ENCODE measurements around the gene RBM8A.
"Not testable (repeated sequence)": the region's sequence is repeated elsewhere in the genome, so short reads cannot be mapped to it uniquely, and the experiment has no call there.

Gene RBM8A

DNA sequence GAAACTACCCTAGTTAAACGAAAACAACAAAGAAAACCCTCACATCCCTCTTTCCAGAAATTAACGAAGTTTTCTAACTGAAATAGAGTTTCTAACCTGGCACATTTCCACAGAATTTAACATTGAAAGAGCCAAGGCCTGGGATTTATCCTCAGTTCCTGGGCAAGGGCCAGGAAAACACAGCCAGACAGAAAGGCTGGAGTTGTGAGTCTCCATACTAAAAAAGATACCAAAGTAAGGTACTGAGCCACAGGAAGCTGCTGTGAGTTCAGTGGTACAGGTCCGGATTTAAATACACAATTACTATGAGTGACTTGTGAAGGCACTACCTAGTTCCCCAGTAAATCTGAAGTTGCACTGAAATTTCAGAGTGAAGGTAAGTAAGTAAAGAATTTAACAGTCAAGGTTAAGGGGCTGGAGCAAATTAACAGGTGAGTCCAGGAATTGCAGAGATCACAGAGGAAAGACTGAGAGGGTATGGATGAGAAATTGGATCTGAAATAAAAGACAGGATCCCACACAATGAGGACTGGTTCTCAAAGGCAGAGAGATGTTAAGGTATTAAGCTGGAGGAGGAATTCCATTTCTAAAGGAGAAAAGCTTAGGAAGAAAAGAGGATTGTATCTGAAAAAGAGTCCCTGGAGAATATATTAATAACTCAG lies 29.6 kb upstream of the RBM8A start:
- DNase-seq (ENCODE audit: low read depth): no peak

DNA sequence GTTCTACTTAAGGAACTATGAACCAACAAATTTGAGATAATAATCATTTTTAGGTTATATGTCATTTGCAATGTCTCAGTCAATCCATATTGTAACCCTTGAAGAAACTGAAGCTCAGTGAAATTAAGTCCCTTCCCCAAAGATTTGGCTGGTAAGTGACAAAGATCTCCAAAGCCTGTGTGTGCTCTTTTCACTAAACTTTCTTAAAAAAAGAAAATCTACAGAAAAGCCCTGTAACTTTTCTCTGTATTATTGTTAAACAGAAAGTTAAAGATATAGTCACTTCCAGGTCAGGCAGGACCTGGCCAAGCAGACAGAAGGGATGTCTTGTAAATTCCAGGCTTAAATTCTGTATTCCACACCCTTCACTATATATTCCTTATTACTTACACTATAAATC lies 29.1 kb upstream of the RBM8A start:
- DNase-seq (ENCODE audit: low read depth): no peak

DNA sequence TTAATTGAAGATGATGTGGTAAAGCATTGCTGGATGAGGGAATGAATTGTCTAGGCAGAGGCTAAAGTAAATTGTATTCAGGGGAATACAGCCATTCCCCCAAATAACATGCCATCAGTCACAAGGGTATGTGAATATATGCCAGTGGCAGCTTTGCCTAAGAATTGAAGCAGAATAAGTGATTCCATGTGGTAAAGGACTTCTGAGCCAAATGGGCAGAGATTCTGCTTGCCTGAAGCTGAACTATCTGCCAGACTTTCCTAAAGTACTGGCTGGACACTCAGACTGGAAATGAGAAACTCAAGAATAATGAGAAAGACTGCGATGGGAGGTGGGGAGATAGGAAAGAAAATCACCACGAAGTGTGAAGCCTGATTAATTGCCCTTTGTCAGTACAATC lies 28.2 kb upstream of the RBM8A start:
- no peak for DNase-seq (ENCODE audit: low read depth)

- DNase-seq (ENCODE audit: low read depth): no peak
These were observed 26.6 kb upstream of the RBM8A start for GRCh38 chr1:145953861-145954260.

- DNase-seq (ENCODE audit: low read depth): no peak
These were observed 25.6 kb upstream of the RBM8A start for GRCh38 chr1:145952903-145953302.

DNA sequence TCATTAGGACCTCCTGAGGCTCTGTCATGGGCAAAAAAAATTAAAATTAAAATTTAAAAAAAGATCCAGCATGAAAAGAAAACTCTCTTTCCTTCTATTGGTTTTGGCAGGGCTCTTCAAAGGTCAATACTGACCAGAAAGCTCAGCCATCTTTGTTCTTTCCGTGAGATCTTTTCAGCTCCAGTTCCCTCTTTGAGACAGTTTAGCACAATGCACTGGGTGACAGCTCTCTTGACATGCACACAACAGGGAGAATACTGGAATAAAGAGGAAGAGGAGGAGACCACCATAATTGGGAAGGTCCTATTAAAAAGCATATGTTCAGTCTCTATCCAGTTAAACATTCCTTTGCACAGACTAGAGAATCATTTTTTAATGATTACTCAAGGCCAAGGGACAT lies 24.2 kb upstream of the RBM8A start:
- DNase-seq (ENCODE audit: low read depth): no peak

DNA sequence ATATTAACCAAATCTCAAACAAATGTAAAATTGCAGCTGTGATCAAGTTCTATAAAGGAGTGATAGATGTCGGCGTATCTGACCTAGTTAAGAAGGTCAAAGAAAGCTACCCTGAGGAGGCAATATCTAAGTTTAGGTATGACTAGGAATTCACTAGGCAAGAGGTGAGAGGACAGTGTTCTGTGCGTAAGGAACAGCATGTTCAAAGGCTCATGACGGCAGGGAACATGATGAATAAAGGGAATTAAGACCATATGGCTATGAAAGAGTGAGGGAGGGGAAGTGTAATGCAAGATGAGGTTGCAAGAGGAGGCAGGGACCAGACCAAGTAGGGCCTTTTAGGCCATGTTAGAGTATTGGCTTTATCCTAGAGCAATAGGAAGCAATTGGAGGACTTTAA lies 21.9 kb upstream of the RBM8A start:
- no peak for DNase-seq (ENCODE audit: low read depth)

DNA sequence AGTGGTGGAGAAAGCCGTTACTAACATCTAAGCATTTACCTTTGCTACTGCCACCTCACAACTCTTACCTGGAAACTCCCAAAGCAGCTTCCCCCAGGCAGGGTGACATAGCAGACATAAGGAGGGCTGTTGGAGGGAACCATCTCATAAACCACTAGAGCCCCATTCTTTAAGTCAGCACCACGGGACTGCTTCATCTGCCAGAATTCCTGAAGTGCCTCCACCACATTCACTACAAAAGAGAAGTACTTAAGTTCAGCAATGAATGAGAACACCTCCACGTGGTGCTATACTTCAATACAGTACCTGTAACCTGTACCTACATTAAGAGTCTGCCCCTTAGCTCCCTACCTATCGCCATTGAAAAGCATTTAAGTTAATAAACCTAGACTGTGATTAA lies 20.3 kb upstream of the RBM8A start:
- no peak for DNase-seq (ENCODE audit: low read depth)

GRCh38 chr1:145946477-145946986 lies 19.2 kb upstream of the RBM8A start:
- DNase-seq (ENCODE audit: low read depth): no peak

GRCh38 chr1:145944532-145944931 lies 17.2 kb upstream of the RBM8A start:
- DNase-seq (ENCODE audit: low read depth): no peak

- no peak for DNase-seq (ENCODE audit: low read depth)
These were observed 15.6 kb upstream of the RBM8A start for GRCh38 chr1:145942871-145943270.

DNA sequence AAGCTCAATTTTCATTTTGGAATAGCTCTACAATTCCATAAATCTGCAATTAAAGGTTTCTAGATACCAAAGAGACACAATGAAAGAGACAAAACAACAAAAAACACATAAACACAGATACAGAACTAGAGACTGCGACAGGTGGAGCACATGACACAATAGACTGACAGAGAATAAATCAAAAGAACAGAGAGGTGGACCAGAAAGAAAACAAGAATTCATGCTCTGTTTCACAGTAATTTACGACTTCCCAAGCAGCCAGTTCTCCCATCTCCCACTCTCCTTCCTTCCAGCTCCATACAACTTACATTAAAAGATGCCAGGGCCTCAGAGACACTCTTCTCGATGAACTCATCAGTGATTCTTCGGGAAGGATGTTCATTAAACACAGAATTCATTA lies 15.1 kb upstream of the RBM8A start:
- no peak for DNase-seq (ENCODE audit: low read depth)

DNA sequence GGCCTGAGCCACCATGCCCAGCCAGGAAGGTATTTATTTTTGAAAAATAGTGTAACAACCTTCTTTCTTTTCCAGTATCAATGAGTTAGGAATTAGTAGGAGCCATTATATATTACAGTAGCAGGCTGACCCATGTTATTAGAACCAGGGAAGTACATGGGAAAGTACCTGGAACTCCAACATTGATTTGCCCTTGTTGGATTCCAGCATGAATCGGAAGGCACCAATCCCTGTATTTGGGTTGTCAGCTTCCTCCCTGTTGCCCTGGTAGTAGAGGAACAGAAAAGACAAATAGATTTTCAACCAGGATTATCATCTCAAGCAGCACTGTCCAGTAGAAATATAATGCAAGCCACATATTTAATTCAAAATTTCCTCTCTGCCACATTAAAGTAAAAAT lies 10.2 kb upstream of the RBM8A start:
- DNase-seq (ENCODE audit: low read depth): no peak

- DNase-seq (ENCODE audit: low read depth): no peak
These were observed 9.0 kb upstream of the RBM8A start for GRCh38 chr1:145936247-145936646.

GRCh38 chr1:145935708-145936107 lies 8.4 kb upstream of the RBM8A start:
- DNase-seq (ENCODE audit: low read depth): no peak

GRCh38 chr1:145932522-145933009 lies 5.3 kb upstream of the RBM8A start:
- DNase-seq (ENCODE audit: low read depth): not testable (repeated sequence)

GRCh38 chr1:145927916-145928643 lies 796 bp upstream of the RBM8A start:
- DNase-seq (ENCODE audit: low read depth): no peak

- peak; percentile 13 for DNase-seq (ENCODE audit: low read depth)
These were observed 610 bp downstream of the RBM8A start for GRCh38 chr1:145926686-145927062.

GRCh38 chr1:145922266-145922665 lies 5.0 kb downstream of the RBM8A start:
- no peak for DNase-seq (ENCODE audit: low read depth)

GRCh38 chr1:145920297-145920696 lies 7.0 kb downstream of the RBM8A start:
- DNase-seq (ENCODE audit: low read depth): not testable (repeated sequence)

DNA sequence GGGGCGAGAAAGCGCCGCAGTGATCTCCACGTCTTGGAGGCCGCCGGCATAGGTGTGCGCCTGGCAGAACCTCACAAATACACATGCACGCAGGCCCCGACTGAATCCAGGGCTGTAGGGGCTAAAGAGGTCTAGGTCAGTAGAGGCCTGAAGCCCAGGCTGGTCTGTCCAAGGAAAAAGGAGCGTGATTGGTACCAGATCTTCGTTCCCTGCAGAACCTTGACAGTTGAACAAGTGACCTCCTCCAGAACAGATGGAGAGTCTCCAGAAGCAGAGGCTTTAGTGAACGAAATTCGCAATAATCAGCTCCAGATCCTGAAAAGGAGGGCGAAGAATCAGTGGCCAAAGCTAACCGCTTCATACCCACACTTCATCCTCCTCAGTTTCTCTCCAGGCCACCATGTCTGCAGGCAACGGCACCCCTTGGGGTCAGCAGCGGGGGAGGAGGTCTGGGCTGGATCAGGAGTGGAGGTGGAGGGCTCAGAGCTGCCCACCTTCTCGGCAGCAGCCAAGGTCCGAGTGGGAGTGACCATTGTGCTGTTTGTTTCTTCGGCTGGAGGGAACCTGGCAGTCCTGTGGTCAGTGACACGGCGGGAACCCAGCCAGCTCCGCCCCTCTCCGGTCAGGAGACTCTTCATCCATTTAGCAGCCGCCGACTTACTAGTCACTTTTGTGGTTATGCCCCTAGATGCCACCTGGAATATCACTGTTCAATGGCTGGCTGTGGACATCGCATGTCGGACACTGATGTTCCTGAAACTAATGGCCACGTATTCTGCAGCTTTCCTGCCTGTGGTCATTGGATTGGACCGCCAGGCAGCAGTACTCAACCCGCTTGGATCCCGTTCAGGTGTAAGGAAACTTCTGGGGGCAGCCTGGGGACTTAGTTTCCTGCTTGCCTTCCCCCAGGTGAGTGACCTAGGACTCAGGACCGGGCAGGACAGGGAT lies 8.0 kb downstream of the RBM8A start:
- DNase-seq (ENCODE audit: low read depth): no peak

All from stimulated activated CD8-positive, alpha-beta memory T cell treated with anti-CD3 and anti-CD28 coated beads, Interleukin-12 subunit alpha, Interleukin-12 subunit beta, amount 100 ng/mL, for 4 hours (primary cell).